ENCODE measurements around the gene S100Z. TPM values are rescaled to one million over a fixed set of nuclear protein-coding genes. Genes with fewer than 3 reads are reported as not detected.

S100Z gene
- total and polyA plus RNA-seq, 10 of the 15 experiments (the other 5 are each of a cell fraction or from before 2014, with no cell fraction given): 0.12 to 0.51 (median 0.30) TPM; not detected in 2

DNA sequence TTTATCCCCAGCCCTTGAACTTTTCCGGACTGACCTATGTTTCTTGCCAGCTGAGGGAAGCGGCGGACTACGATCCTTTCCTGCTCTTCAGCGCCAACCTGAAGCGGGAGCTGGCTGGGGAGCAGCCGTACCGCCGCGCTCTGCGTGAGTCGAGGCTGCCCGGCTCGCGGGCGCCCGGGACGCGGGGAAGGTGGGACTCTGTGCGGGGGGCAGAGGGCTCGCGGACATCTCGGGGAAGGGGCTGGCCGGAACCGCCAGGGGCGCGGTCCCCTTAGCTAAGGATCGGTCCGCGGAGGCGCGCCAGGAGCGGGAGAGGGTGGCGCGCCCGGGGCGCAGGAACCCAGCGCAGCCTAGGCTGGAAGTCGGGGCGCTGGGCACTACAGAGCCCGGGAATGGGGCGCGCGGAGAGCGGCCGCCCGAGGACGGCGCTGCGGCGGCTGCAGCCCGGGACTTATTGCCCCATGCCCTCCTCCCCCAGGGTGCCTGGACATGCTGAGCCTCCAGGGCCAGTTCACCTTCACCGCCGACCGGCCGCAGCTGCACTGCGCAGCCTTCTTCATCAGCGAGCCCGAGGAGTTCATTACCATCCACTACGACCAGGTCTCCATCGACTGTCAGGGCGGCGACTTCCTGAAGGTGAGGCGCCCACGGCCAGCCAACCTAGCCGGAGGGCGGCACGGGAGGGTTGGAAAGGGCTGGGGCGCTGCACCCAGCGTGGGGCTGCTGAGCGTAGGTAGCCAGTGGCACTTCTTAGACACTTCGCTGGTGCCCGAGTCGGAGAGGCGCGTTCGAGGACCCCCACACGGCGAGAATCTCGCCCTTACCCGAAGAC is 104.0 kb downstream of the S100Z start:
- ChIA-PET SMC1A (ENCODE audit: uncharacterized antibody, unreplicated experiment) (no interaction called here), CTCF (interaction anchor here (0.9 to 1.2 kb wide), 2 partner anchors 9 to 86 kb away, joined by 3 read pairs; no protein-coding TSS in a partner anchor), POLR2A (no interaction called here), RAD21 (ENCODE audit: unreplicated experiment) (no interaction called here)
- no TSS peak for BruUV-seq (replicated peaks)
- in situ Hi-C loops (cut with MboI): no loop called here
- H3K4me1 ChIP-seq (ENCODE audit: control insufficient read depth, insufficient read depth, low read length): no peaks in the 10 kb centered on the region
- peaks cover 8 to 12% of the 10 kb centered on the region in 2 experiments for H3K27me3 ChIP-seq (replicated peaks in 1 of 2; ENCODE audit: control insufficient read depth in 2 of 2, insufficient read depth in 2 of 2, low read length in 1 of 2)
- H3K4me3 ChIP-seq: no peak overlapping the region
- ATAC-seq: no peak
- no peak for DNase-seq (ENCODE audit: low read depth, low spot score)
- no peak overlapping the region for H3K4me2 ChIP-seq (ENCODE audit: control insufficient read depth, insufficient read depth)
- 30% methylated on average over 49 of the region's 81 CpGs for WGBS (ENCODE audit: insufficient coverage, insufficient replicate concordance, low lambda C conversion rate, missing lambda C conversion rate)
- H3K9ac ChIP-seq (ENCODE audit: control insufficient read depth, insufficient read depth, low read length): no peak overlapping the region
- no peak for FAIRE-seq
- no peak overlapping the region for H2AFZ ChIP-seq (ENCODE audit: control insufficient read depth, low read depth, low read length)
- H3K36me3 ChIP-seq (ENCODE audit: control insufficient read depth in 2 of 2, insufficient read depth in 2 of 2, low read length in 1 of 2): no peaks in the 10 kb centered on the region
- TF ChIP-seq, protein P1, sequence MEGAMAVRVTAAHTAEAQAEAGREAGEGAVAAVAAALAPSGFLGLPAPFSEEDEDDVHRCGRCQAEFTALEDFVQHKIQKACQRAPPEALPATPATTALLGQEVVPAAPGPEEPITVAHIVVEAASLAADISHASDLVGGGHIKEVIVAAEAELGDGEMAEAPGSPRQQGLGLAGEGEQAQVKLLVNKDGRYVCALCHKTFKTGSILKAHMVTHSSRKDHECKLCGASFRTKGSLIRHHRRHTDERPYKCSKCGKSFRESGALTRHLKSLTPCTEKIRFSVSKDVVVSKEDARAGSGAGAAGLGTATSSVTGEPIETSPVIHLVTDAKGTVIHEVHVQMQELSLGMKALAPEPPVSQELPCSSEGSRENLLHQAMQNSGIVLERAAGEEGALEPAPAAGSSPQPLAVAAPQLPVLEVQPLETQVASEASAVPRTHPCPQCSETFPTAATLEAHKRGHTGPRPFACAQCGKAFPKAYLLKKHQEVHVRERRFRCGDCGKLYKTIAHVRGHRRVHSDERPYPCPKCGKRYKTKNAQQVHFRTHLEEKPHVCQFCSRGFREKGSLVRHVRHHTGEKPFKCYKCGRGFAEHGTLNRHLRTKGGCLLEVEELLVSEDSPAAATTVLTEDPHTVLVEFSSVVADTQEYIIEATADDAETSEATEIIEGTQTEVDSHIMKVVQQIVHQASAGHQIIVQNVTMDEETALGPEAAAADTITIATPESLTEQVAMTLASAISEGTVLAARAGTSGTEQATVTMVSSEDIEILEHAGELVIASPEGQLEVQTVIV (IDR thresholded peaks at IDR 0.05; ENCODE audit: borderline replicate concordance, partially characterized antibody): no peak
- TF ChIP-seq, protein P2, sequence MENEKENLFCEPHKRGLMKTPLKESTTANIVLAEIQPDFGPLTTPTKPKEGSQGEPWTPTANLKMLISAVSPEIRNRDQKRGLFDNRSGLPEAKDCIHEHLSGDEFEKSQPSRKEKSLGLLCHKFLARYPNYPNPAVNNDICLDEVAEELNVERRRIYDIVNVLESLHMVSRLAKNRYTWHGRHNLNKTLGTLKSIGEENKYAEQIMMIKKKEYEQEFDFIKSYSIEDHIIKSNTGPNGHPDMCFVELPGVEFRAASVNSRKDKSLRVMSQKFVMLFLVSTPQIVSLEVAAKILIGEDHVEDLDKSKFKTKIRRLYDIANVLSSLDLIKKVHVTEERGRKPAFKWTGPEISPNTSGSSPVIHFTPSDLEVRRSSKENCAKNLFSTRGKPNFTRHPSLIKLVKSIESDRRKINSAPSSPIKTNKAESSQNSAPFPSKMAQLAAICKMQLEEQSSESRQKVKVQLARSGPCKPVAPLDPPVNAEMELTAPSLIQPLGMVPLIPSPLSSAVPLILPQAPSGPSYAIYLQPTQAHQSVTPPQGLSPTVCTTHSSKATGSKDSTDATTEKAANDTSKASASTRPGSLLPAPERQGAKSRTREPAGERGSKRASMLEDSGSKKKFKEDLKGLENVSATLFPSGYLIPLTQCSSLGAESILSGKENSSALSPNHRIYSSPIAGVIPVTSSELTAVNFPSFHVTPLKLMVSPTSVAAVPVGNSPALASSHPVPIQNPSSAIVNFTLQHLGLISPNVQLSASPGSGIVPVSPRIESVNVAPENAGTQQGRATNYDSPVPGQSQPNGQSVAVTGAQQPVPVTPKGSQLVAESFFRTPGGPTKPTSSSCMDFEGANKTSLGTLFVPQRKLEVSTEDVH (IDR thresholded peaks at IDR 0.05; ENCODE audit: low read depth, partially characterized antibody): no peak
- no peak for TF ChIP-seq FOXM1 (IDR thresholded peaks at IDR 0.05; ENCODE audit: low read depth, low read length)
- peak; percentile 49 for TF ChIP-seq HDAC6 (IDR thresholded peaks at IDR 0.05; ENCODE audit: unreplicated experiment)
- H3K79me2 ChIP-seq (ENCODE audit: control insufficient read depth, insufficient read depth, low read length): no peaks in the 10 kb centered on the region
- intact Hi-C loops (cut with micrococcal nuclease; ENCODE audit: unreplicated experiment): no loop called here
- H4K20me1 ChIP-seq (ENCODE audit: control insufficient read depth, insufficient read depth): no peaks in the 10 kb centered on the region
- no peak overlapping the region for H3K27ac ChIP-seq (ENCODE audit: control insufficient read depth, insufficient read depth)
- no peaks in the 10 kb centered on the region for H3K9me3 ChIP-seq (replicated peaks; ENCODE audit: control insufficient read depth, insufficient read depth, low read length)
